Ishikawa (cell line): ENCODE measurements around the gene TRIM67.

Experiments used
- EP300 ChIP-seq: IDR thresholded peaks from 2 replicates; pipeline ENCODE4 v1.6.1; 2012; ENCODE audit warnings: borderline replicate concordance
- NFIC ChIP-seq: IDR thresholded peaks from 2 replicates; pipeline ENCODE4 v1.6.1; 2012
- RAD21 ChIP-seq: IDR thresholded peaks from 2 replicates; pipeline ENCODE4 v1.6.1; 2012; ENCODE audit warnings: low read depth
- REST ChIP-seq: IDR thresholded peaks from 2 replicates; pipeline ENCODE4 v1.6.1; 2012; ENCODE audit warnings: low read depth, mild to moderate bottlenecking
- TAF1 ChIP-seq: IDR thresholded peaks from 2 replicates; pipeline ENCODE4 v1.6.1; 2012; ENCODE audit warnings: low read depth, mild to moderate bottlenecking
- TCF12 ChIP-seq: IDR thresholded peaks from 2 replicates; pipeline ENCODE4 v1.6.1; 2012; ENCODE audit warnings: low read depth

GRCh38 chr1:231172411-231172810, 10.6 kb downstream of the TRIM67 start:
- TF ChIP-seq EP300, result no peak
- no peak for TF ChIP-seq REST
- TF ChIP-seq TCF12, result no peak
- no peak for TF ChIP-seq TAF1
- TF ChIP-seq NFIC, result no peak
- no peak for TF ChIP-seq RAD21
